K562 (cell line): ENCODE results near the gene ZSCAN22. TPM values are rescaled to one million over a fixed set of nuclear protein-coding genes. Genes with fewer than 3 reads are reported as not detected.

Source experiments
- ATF4 ChIP-seq: fragments of 450-650 bp; formaldehyde crosslinking; IDR thresholded peaks from 2 replicates; pipeline ENCODE4 v1.4.0; 2022; ENCODE audit warnings: mild to moderate bottlenecking, moderate library complexity
- ATF6 ChIP-seq: sonication (generic); formaldehyde crosslinking; IDR thresholded peaks from 2 replicates; pipeline ENCODE4 v1.4.0; 2020; ENCODE audit warnings: mild to moderate bottlenecking, missing genetic modification reagents
- DACH1 ChIP-seq: fragments of 450-650 bp; IDR thresholded peaks from 2 replicates; pipeline ENCODE4 v1.6.1; 2018; ENCODE audit not compliant: partially characterized antibody
- E4F1 ChIP-seq: fragments of 250-450 bp; sonication (Bioruptor Pico); IDR thresholded peaks from 2 replicates; pipeline ENCODE4 v1.5.0; 2021; ENCODE audit warnings: mild to moderate bottlenecking, borderline replicate concordance
- EP300 ChIP-seq: IDR thresholded peaks from 2 replicates; pipeline ENCODE4 v1.6.1; 2012; ENCODE audit warnings: low read length, improper control_type of control experiment
- HSF4 ChIP-seq: fragments of 250-450 bp; sonication (Bioruptor Pico); IDR thresholded peaks from 2 replicates; pipeline ENCODE4 v2.1.2; 2022; ENCODE audit warnings: mild to moderate bottlenecking, moderate library complexity, borderline replicate concordance
- MIER1 ChIP-seq: fragments of 450-650 bp; IDR thresholded peaks from 2 replicates; pipeline ENCODE4 v1.6.1; 2016; ENCODE audit warnings: antibody characterized with exemption, mild to moderate bottlenecking, low read depth
- MYNN ChIP-seq, 2 experiments: sonication (generic); formaldehyde crosslinking in 1 of 2; IDR thresholded peaks; 2 replicates each; pipeline versions ENCODE4 v1.5.0 to v1.6.1; 2016 to 2020; ENCODE audit warnings: antibody characterized with exemption in 1 of 2, missing genetic modification reagents in 1 of 2
- NFE2 ChIP-seq: IDR thresholded peaks from 2 replicates; pipeline ENCODE4 v1.6.1; 2014; ENCODE audit warnings: antibody characterized with exemption, low read depth
- NFIX ChIP-seq: fragments of 250-450 bp; sonication (Bioruptor Pico); IDR thresholded peaks from 2 replicates; pipeline ENCODE4 v1.4.0; 2020; ENCODE audit warnings: low read depth, mild to moderate bottlenecking, moderate library complexity
- PCBP1 ChIP-seq: fragments of 200-400 bp; formaldehyde crosslinking; IDR thresholded peaks from 2 replicates; pipeline ENCODE4 v1.6.1; 2018; ENCODE audit warnings: mild to moderate bottlenecking, low read depth, low read length; ENCODE audit not compliant: poor library complexity, severe bottlenecking
- PREB ChIP-seq: sonication (generic); formaldehyde crosslinking; IDR thresholded peaks from 2 replicates; pipeline ENCODE4 v1.8.1; 2023; ENCODE audit warnings: mild to moderate bottlenecking, missing genetic modification reagents
- RFX1 ChIP-seq: fragments of 450-650 bp; IDR thresholded peaks from 2 replicates; pipeline ENCODE4 v1.6.1; 2016; ENCODE audit warnings: mild to moderate bottlenecking, moderate library complexity
- SIN3A ChIP-seq, 2 experiments: fragments of 150-350 bp in 1 of 2; IDR thresholded peaks; 2 replicates each; pipeline ENCODE4 v1.6.1; 2011 to 2016; ENCODE audit warnings: borderline replicate concordance in 2 of 2, low read depth in 2 of 2, low read length in 2 of 2, mild to moderate bottlenecking in 2 of 2, moderate library complexity in 2 of 2; ENCODE audit not compliant: control insufficient read depth in 1 of 2
- SRSF9 ChIP-seq: fragments of 200-400 bp; formaldehyde crosslinking; IDR thresholded peaks from 2 replicates; pipeline ENCODE4 v1.6.1; 2017; ENCODE audit warnings: low read depth, low read length, borderline replicate concordance
- STAT5B ChIP-seq: fragments of 250-450 bp; sonication (Bioruptor Pico); IDR thresholded peaks from 2 replicates; pipeline ENCODE4 v1.8.0; 2021; ENCODE audit warnings: mild to moderate bottlenecking, inconsistent platforms
- TAF7 ChIP-seq: fragments of 450-650 bp; IDR thresholded peaks from 2 replicates; pipeline ENCODE4 v1.6.1; 2016; ENCODE audit warnings: missing genetic modification characterization, missing compliant biosample characterization
- ZBTB8A ChIP-seq: fragments of 450-650 bp; IDR thresholded peaks from 2 replicates; pipeline ENCODE4 v1.6.1; 2018; ENCODE audit warnings: mild to moderate bottlenecking, moderate library complexity; ENCODE audit not compliant: partially characterized antibody
- ZNF668 ChIP-seq: fragments of 250-450 bp; sonication (Bioruptor Pico); IDR thresholded peaks from 2 replicates; pipeline ENCODE4 v1.8.0; 2022; ENCODE audit warnings: mild to moderate bottlenecking, inconsistent platforms
- ZNF699 ChIP-seq: fragments of 250-450 bp; sonication (Bioruptor Pico); IDR thresholded peaks from 2 replicates; pipeline ENCODE4 v1.8.0; 2021; ENCODE audit warnings: mild to moderate bottlenecking, moderate library complexity; ENCODE audit not compliant: insufficient replicate concordance
- ZNF79 ChIP-seq: fragments of 250-450 bp; sonication (Bioruptor Pico); IDR thresholded peaks from 2 replicates; pipeline ENCODE4 v1.4.0; 2020; ENCODE audit warnings: low read depth, mild to moderate bottlenecking, moderate library complexity
- polyA plus RNA-seq, 8 experiments: library from polyadenylated mRNA; depleted of rRNA in 4 of 8; stranded (reverse) in 5 of 8; unstranded in 3 of 8; fragments of >200 nt; fragmentation: Nextera tagmentation in 2 of 8; fragmentation: Illumina TruSeq in 1 of 8; extraction: Ambion mirVana in 2 of 8; extraction: Trizol in 1 of 8; gene quantifications; 2 replicates each; pipeline versions ENCODE4 v1.2.1 to v1.2.3, GENCODE V29; 2011 to 2014; ENCODE audit warnings: inconsistent platforms in 1 of 8, missing spikeins in 1 of 8
- total RNA-seq, 7 experiments: library from RNA; depleted of rRNA in 6 of 7; stranded (reverse); fragments of >200 nt in 6 of 7; fragmentation: Illumina TruSeq in 2 of 7; extraction: Trizol in 2 of 7; gene quantifications; 2 replicates each; pipeline versions ENCODE4 v1.2.1 to v1.2.3, GENCODE V29; 2011 to 2021; ENCODE audit warnings: low replicate concordance in 1 of 7

The ZSCAN22 gene
- total and polyA plus RNA-seq, 9 of the 15 experiments (the other 6 are each of a cell fraction or from before 2014, with no cell fraction given): 0.98 to 5.3 (median 3.0) TPM

GRCh38 chr19:58279042-58279924 is 47.5 kb upstream of the ZSCAN22 start (continued):
- no peak for TF ChIP-seq STAT5B (CRISPR knock-in tag)
- TF ChIP-seq PREB (CRISPR knock-in tag): no peak
- no peak for TF ChIP-seq RFX1
- peak in 1 of 2 experiments; percentile 45; a peak in 2 of 4 replicates for TF ChIP-seq SIN3A (IDR thresholded peaks at IDR 0.05; ENCODE audit: borderline replicate concordance in 2 of 2, control insufficient read depth in 1 of 2, low read depth in 2 of 2, low read length in 2 of 2)
- TF ChIP-seq ZNF699 (CRISPR knock-in tag): no peak
- TF ChIP-seq DACH1: no peak
- no peak for TF ChIP-seq MIER1
- TF ChIP-seq HSF4: no peak
- TF ChIP-seq ZBTB8A: no peak
- TF ChIP-seq MYNN (IDR thresholded peaks at IDR 0.05): 0 out of 2 replicates have a peak, but pooled peaks have one; percentile 13
- TF ChIP-seq MYNN (CRISPR knock-in tag; IDR thresholded peaks at IDR 0.05): no peak
- TF ChIP-seq E4F1 (CRISPR knock-in tag): no peak
- TF ChIP-seq PCBP1: no peak
- TF ChIP-seq ZNF668: 0 out of 2 replicates have a peak, but pooled peaks have one; percentile 64
- TF ChIP-seq ZNF79 (CRISPR knock-in tag): no peak
- peak; percentile 89 for TF ChIP-seq ATF6 (CRISPR knock-in tag)
- no peak for TF ChIP-seq NFIX
- TF ChIP-seq NFE2: no peak
- no peak for TF ChIP-seq ATF4 (CRISPR knock-in tag)
- TF ChIP-seq TAF7: no peak
- TF ChIP-seq EP300: no peak
- TF ChIP-seq SRSF9: no peak
